Measurements from ENCODE around the gene GDF9. TPM values are rescaled to one million over a fixed set of nuclear protein-coding genes. Genes with fewer than 3 reads are reported as not detected.

GDF9 gene
- total RNA-seq, 4 donors from 2014 or later, result 0.26 to 0.40 TPM; not detected in 2

DNA sequence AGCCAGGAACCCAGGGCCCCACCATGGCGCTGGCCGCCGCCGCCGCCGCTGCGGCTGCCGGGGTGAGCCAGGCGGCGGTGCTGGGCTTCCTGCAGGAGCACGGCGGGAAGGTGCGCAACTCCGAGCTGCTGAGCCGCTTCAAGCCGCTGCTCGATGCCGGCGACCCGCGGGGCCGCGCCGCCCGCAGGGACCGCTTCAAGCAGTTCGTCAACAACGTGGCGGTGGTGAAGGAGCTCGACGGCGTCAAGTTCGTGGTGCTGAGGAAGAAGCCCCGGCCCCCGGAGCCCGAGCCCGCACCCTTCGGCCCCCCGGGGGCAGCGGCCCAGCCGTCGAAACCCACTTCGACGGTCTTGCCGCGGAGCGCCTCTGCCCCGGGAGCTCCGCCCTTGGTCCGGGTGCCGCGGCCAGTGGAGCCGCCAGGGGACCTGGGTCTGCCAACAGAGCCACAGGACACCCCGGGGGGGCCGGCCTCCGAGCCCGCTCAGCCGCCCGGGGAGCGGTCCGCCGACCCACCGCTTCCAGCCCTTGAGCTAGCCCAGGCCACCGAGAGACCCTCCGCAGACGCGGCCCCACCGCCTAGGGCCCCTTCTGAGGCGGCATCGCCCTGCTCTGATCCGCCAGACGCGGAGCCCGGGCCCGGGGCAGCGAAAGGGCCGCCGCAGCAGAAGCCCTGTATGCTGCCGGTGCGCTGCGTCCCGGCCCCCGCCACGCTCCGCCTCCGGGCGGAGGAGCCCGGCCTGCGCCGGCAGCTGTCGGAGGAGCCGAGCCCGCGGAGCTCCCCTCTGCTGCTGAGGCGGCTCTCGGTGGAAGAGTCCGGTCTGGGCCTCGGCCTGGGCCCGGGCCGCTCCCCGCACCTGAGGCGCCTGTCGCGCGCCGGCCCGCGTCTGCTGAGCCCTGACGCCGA lies 52.4 kb downstream of the GDF9 start:
- no peak for TF ChIP-seq POLR2A (IDR thresholded peaks at IDR 0.05)
- TF ChIP-seq, protein P1, sequence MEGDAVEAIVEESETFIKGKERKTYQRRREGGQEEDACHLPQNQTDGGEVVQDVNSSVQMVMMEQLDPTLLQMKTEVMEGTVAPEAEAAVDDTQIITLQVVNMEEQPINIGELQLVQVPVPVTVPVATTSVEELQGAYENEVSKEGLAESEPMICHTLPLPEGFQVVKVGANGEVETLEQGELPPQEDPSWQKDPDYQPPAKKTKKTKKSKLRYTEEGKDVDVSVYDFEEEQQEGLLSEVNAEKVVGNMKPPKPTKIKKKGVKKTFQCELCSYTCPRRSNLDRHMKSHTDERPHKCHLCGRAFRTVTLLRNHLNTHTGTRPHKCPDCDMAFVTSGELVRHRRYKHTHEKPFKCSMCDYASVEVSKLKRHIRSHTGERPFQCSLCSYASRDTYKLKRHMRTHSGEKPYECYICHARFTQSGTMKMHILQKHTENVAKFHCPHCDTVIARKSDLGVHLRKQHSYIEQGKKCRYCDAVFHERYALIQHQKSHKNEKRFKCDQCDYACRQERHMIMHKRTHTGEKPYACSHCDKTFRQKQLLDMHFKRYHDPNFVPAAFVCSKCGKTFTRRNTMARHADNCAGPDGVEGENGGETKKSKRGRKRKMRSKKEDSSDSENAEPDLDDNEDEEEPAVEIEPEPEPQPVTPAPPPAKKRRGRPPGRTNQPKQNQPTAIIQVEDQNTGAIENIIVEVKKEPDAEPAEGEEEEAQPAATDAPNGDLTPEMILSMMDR (IDR thresholded peaks at IDR 0.05), result no peak
- 4% methylated on average over 9 of the region's 110 CpGs; no CpG with 5 or more reads in 1 of the 2 donors for WGBS, 2 donors
- no peaks in the 10 kb centered on the region for H3K36me3 ChIP-seq
- H3K9me3 ChIP-seq, result no peaks in the 10 kb centered on the region
- H3K27me3 ChIP-seq, result peaks cover 6 to 56% (median 14%) of the 10 kb centered on the region in 4 donors
- H3K4me1 ChIP-seq, result peaks cover 9 to 26% (median 18%) of the 10 kb centered on the region in 3 donors
- no peak for DNase-seq
- peak overlapping the region; percentile 35 to 69 (median 48) for H3K4me3 ChIP-seq
- no peak overlapping the region for H3K27ac ChIP-seq
- intact Hi-C loops (cut with DNase I), result loop anchor here (10.0 kb wide), 1 partner anchor 289 kb away; no protein-coding TSS in a partner anchor

DNA sequence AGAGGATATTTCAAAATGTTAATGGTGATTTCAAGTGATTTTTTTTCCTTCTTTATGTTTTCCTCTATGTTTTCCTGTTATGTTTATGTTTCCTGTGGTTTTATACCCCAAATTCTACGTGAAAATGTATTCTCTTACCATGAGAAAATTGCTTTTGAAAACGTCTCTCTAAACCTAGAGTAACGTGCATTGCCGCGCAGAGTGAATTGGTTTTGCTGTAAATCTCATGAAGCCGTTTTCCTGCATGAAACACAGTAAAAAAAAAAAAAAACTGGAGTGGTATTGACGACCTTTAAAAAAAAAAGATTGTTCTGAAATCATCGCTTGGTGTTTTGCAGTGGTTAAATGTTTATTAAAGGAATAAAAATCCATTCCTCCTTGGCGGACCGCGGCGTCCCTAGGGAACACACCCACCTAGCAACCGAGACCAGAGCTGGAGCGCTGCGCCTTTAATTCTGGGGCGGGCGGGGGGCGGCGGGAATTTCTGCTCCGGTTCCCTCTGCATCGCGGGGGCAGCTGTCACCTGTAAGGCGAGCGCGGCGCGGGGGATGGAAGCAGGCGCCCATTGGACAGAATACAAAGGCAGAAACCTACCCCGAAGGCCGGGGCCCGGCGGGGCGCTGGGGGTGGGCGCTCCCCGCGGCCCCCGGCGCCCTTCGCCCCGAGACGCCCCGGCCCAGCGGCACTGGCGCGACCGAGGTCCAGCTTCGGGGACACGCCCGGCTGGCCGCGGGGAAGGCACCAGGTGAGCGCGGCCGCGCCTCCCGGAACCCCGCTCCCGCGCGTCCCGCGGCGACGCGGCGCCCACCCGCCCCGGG lies 53.3 kb downstream of the GDF9 start, which contains the start of gene SOWAHA:
Gene SOWAHA (plus strand): TSS at position 522 of the 818 bp plus-strand sequence. CDS start 320 bp downstream, outside the sequence.
- no peak for DNase-seq
- Histone ChIP-seq H3K9me3 (no peaks in the 10 kb centered on the region), H3K27ac (no peak within 1 kb of the TSS), H3K27me3 (peaks cover 6 to 55% (median 14%) of the 10 kb centered on the region in 4 donors), H3K4me1 (peaks cover 9 to 35% (median 18%) of the 10 kb centered on the region in 3 donors), H3K36me3 (no peaks in the 10 kb centered on the region), H3K4me3 (peak within 1 kb of the TSS; percentile 35 to 69 (median 48))
- WGBS, 2 donors, result 16 to 18% methylated on average over 14 to 15 of the region's 68 CpGs
- intact Hi-C loops (cut with DNase I), result loop anchor here (10.0 kb wide), 1 partner anchor 288 kb away; no protein-coding TSS in a partner anchor
- TF ChIP-seq, protein P1 (IDR thresholded peaks at IDR 0.05), result no peak
- no peak for TF ChIP-seq POLR2A (IDR thresholded peaks at IDR 0.05)

DNA sequence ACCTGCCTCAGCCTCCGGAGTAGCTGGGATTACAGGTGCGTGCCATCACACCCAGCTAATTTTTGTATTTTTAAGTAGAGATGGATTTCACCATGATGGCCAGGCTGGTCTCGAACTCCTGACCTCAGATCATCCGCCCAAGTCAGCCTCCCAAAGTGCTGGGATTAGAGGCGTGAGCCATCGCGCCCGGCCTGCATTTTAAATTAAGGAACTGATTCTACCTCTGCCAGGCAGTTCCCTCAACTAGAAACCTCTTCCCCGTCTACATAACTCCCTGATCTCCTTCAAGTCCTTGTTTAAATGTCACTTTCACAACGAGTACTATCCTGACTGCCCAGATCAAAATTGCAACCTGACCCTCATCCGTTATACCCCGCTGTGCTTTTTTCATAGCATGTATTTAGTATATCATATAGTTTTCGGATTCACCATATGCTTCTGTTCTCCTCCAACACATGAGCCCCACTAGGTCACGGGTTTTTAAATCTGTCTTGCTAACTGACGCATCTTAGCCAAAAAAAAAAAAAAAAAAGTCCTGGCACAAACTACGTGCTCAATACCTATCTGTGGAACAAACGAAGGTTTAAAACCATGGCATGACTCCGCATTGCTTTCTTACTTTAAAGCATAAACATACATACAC lies 54.0 kb downstream of the GDF9 start:
- Histone ChIP-seq H3K36me3 (no peaks in the 10 kb centered on the region), H3K27me3 (peaks cover 6 to 55% (median 14%) of the 10 kb centered on the region in 4 donors), H3K4me3 (no peak overlapping the region), H3K27ac (no peak overlapping the region), H3K4me1 (peaks cover 9 to 35% (median 18%) of the 10 kb centered on the region in 3 donors), H3K9me3 (no peaks in the 10 kb centered on the region)
- 64 to 74% methylated on average over 18 of the region's 18 CpGs for WGBS, 2 donors
- no peak for DNase-seq
- no peak for TF ChIP-seq POLR2A (IDR thresholded peaks at IDR 0.05)
- TF ChIP-seq, protein P1 (IDR thresholded peaks at IDR 0.05), result no peak
- intact Hi-C loops (cut with DNase I), result loop anchor here (10.0 kb wide), 1 partner anchor 287 kb away; no protein-coding TSS in a partner anchor

Small RNAs within 50 kb of the gene (small RNA-seq; reads per million reads assigned to genes)
- gene RNA5SP192, result 0 to 0.15 (median 0) reads per million in 4 donors

Other genes with a start within 250 kb of the GDF9 start
- not detected for gene IL13, start 208.3 kb downstream of the GDF9 start, total RNA-seq
- gene IL4, start 192.5 kb downstream of the GDF9 start, total RNA-seq, result not detected
- 1 to 10 TPM; 2.2 to 7.6 (median 4.6) TPM for gene KIF3A, start 128.9 kb downstream of the GDF9 start, total RNA-seq
- gene CCNI2, start 119.0 kb downstream of the GDF9 start, total RNA-seq, result under 1 TPM in 2 of 4 donors, not detected in 2; 0.19 to 0.29 TPM
- 10 to 100 TPM; 31.9 to 44.9 (median 38.3) TPM for gene SEPTIN8, start 89.2 kb downstream of the GDF9 start, total RNA-seq
- under 1 TPM in 2 of 4 donors, not detected in 2; 0.13 to 0.45 TPM for gene SOWAHA, start 53.2 kb downstream of the GDF9 start, total RNA-seq
- gene SHROOM1, start 35.8 kb downstream of the GDF9 start, total RNA-seq, result 10 to 100 TPM in 1 of 4 donors, 1 to 10 TPM in 3; 2.7 to 10.7 (median 3.7) TPM
- gene UQCRQ, start 173 bp upstream of the GDF9 start, total RNA-seq, result 100 to 1,000 TPM; 160 to 232 (median 193) TPM
- gene LEAP2, start 7.2 kb upstream of the GDF9 start, total RNA-seq, result 1 to 10 TPM in 2 of 4 donors, under 1 TPM in 2; 0.29 to 2.3 (median 0.92) TPM
- gene AFF4, start 97.2 kb upstream of the GDF9 start, total RNA-seq, result 10 to 100 TPM; 35.1 to 69.2 (median 64.0) TPM
- 10 to 100 TPM in 3 of 4 donors, 1 to 10 TPM in 1; 7.0 to 29.7 (median 13.3) TPM for gene ZCCHC10, start 160.1 kb upstream of the GDF9 start, total RNA-seq
- gene HSPA4, start 185.5 kb upstream of the GDF9 start, total RNA-seq, result 10 to 100 TPM; 47.7 to 82.4 (median 67.3) TPM